Bronchial epithelial cell (primary cell): Measurements from ENCODE around the gene HORMAD2. TPM values are rescaled to one million over a fixed set of nuclear protein-coding genes. Genes with fewer than 3 reads are reported as not detected.

Source experiments
- DNase-seq: peaks from one replicate; pipeline ENCODE4 v3.0.0-alpha.2; 2010; ENCODE audit warnings: low read depth
- FAIRE-seq: peaks from 2 replicates; lab custom pipeline; 2011; peaks lifted over from hg19 to GRCh38; lab: Jason Lieb, UNC
- H3K27me3 ChIP-seq: 2 replicates; pipeline ENCODE4 v1.5.1; 2011; ENCODE audit warnings: low read length; ENCODE audit not compliant: control insufficient read depth, insufficient read depth
- H3K36me3 ChIP-seq: 2 replicates; pipeline ENCODE4 v1.5.1; 2011; ENCODE audit warnings: low read length; ENCODE audit not compliant: control insufficient read depth, insufficient read depth
- H3K4me3 ChIP-seq: 2 replicates; pipeline ENCODE4 v1.5.1; 2011; ENCODE audit warnings: mild to moderate bottlenecking, low read depth, low read length, control low read depth
- CTCF ChIP-seq: IDR thresholded peaks from 2 replicates; pipeline ENCODE4 v1.5.1; 2011; ENCODE audit warnings: mild to moderate bottlenecking, moderate library complexity, low read length, control low read depth, inconsistent platforms; ENCODE audit not compliant: insufficient read depth, severe bottlenecking
- total RNA-seq: library from RNA; depleted of rRNA; stranded (reverse); fragments of >200 nt; gene quantifications from 2 replicates; pipeline ENCODE4 v1.2.1, GENCODE V29; 2014

HORMAD2 gene
- total RNA-seq, 1 donor from 2014 or later: not detected

- Histone ChIP-seq H3K36me3 (no peaks in the 10 kb centered on the region), H3K27me3 (no peaks in the 10 kb centered on the region), H3K4me3 (no peak overlapping the region)
- DNase-seq (no peak), FAIRE-seq (no peak)
- TF ChIP-seq CTCF: no peak
These were observed 106.8 kb downstream of the HORMAD2 start for GRCh38 chr22:30187094-30187493.

GRCh38 chr22:30187529-30188407 is 107.5 kb downstream of the HORMAD2 start:
- Histone ChIP-seq H3K27me3 (no peaks in the 10 kb centered on the region), H3K36me3 (no peaks in the 10 kb centered on the region), H3K4me3 (no peak overlapping the region)
- DNase-seq (no peak), FAIRE-seq (no peak)
- no peak for TF ChIP-seq CTCF

- H3K27me3 ChIP-seq: no peaks in the 10 kb centered on the region
- FAIRE-seq (no peak), DNase-seq (no peak)
- H3K4me3 ChIP-seq: no peak overlapping the region
- no peaks in the 10 kb centered on the region for H3K36me3 ChIP-seq
- no peak for TF ChIP-seq CTCF
These were observed 108.6 kb downstream of the HORMAD2 start for GRCh38 chr22:30188911-30189310.

- Histone ChIP-seq H3K4me3 (no peak overlapping the region), H3K27me3 (no peaks in the 10 kb centered on the region), H3K36me3 (no peaks in the 10 kb centered on the region)
- DNase-seq (no peak), FAIRE-seq (no peak)
- TF ChIP-seq CTCF: no peak
These were observed 110.3 kb downstream of the HORMAD2 start for GRCh38 chr22:30190574-30190973.

- H3K27me3 ChIP-seq: no peaks in the 10 kb centered on the region
- no peak for TF ChIP-seq CTCF
- no peak for DNase-seq
- no peaks in the 10 kb centered on the region for H3K36me3 ChIP-seq
- no peak for FAIRE-seq
- no peak overlapping the region for H3K4me3 ChIP-seq
These were observed 110.9 kb downstream of the HORMAD2 start for GRCh38 chr22:30191040-30191701.
